ENCODE measurements around the gene TCAP.

The TCAP gene

GRCh38 chr17:39639566-39640458, 25.3 kb upstream of the TCAP start:
- H3K4me1 ChIP-seq (ENCODE audit: control insufficient read depth, insufficient read depth, low read length), result peaks cover 37% of the 10 kb centered on the region
- no peak overlapping the region for H3K27ac ChIP-seq (ENCODE audit: insufficient read depth, low read depth, low read length, poor library complexity, severe bottlenecking)
- no peaks in the 10 kb centered on the region for H3K36me3 ChIP-seq (ENCODE audit: control insufficient read depth, insufficient read depth, low read length)
- WGBS, 2 experiments, result 73 to 75% methylated on average over 11 of the region's 11 CpGs
- no peaks in the 10 kb centered on the region for H3K9me3 ChIP-seq (ENCODE audit: control insufficient read depth, low read length)
- H3K4me3 ChIP-seq (ENCODE audit: insufficient read depth, low read depth, low read length), result no peak overlapping the region
- H3K27me3 ChIP-seq (ENCODE audit: control insufficient read depth, insufficient read depth, low read length, poor library complexity, severe bottlenecking), result no peaks in the 10 kb centered on the region

DNA sequence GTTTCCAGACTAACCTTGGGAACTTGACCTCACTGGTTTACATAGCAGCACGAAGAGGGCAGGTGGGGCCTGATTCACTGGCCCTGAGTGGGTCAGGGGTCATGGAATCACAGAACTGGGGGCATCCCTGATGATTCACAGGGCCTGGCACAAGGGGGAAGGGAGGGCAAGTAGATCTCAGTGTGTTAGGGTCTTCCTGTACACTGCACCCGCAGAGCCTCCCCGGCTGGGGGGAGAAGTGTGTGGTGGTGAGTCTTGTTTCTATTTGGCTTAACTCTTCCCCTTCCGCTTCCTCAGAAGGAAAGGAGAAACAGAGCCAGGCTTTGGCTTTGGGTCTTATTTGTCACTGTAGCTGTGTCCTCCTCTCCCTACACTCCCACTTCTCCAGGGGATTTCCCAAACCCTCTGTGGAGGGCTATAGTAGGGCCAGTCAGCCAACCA, 24.5 kb upstream of the TCAP start:
- 75 to 83% methylated on average over 4 of the region's 4 CpGs for WGBS, 2 experiments
- Histone ChIP-seq H3K27ac (ENCODE audit: insufficient read depth, low read depth, low read length, poor library complexity, severe bottlenecking) (no peak overlapping the region), H3K36me3 (ENCODE audit: control insufficient read depth, insufficient read depth, low read length) (no peaks in the 10 kb centered on the region), H3K4me3 (ENCODE audit: insufficient read depth, low read depth, low read length) (no peak overlapping the region), H3K4me1 (ENCODE audit: control insufficient read depth, insufficient read depth, low read length) (peaks cover 37% of the 10 kb centered on the region), H3K27me3 (ENCODE audit: control insufficient read depth, insufficient read depth, low read length, poor library complexity, severe bottlenecking) (no peaks in the 10 kb centered on the region), H3K9me3 (ENCODE audit: control insufficient read depth, low read length) (no peaks in the 10 kb centered on the region)

GRCh38 chr17:39641097-39641496, 24.1 kb upstream of the TCAP start:
- peaks cover 32% of the 10 kb centered on the region for H3K4me1 ChIP-seq (ENCODE audit: control insufficient read depth, insufficient read depth, low read length)
- H3K9me3 ChIP-seq (ENCODE audit: control insufficient read depth, low read length), result no peaks in the 10 kb centered on the region
- H3K36me3 ChIP-seq (ENCODE audit: control insufficient read depth, insufficient read depth, low read length), result no peaks in the 10 kb centered on the region
- H3K27me3 ChIP-seq (ENCODE audit: control insufficient read depth, insufficient read depth, low read length, poor library complexity, severe bottlenecking), result no peaks in the 10 kb centered on the region
- no peak overlapping the region for H3K27ac ChIP-seq (ENCODE audit: insufficient read depth, low read depth, low read length, poor library complexity, severe bottlenecking)
- WGBS, 2 experiments, result 94% methylated on average over 4 of the region's 4 CpGs
- H3K4me3 ChIP-seq (ENCODE audit: insufficient read depth, low read depth, low read length), result no peak overlapping the region

DNA sequence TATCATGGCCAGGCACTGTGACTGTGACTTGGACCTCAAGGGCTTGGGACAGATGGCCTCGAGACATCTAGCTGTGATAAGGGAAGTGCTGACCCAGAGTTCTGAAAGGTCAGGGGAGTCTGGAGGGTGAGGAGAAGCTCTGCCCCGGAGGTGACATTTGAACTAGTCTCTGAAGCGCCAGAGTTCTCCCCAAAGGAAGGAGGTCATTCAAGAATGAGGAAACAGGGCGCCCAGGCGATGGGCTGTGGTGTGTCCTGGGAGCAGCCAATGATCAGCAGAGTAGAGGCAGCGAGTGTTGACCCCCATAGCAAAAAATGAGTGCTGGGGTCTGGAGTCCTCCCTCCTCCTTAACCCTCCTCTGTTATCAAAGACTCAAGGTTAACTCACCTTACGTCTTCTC, 23.3 kb upstream of the TCAP start:
- H3K4me3 ChIP-seq (ENCODE audit: insufficient read depth, low read depth, low read length), result no peak overlapping the region
- 88 to 92% methylated on average over 7 of the region's 7 CpGs for WGBS, 2 experiments

DNA sequence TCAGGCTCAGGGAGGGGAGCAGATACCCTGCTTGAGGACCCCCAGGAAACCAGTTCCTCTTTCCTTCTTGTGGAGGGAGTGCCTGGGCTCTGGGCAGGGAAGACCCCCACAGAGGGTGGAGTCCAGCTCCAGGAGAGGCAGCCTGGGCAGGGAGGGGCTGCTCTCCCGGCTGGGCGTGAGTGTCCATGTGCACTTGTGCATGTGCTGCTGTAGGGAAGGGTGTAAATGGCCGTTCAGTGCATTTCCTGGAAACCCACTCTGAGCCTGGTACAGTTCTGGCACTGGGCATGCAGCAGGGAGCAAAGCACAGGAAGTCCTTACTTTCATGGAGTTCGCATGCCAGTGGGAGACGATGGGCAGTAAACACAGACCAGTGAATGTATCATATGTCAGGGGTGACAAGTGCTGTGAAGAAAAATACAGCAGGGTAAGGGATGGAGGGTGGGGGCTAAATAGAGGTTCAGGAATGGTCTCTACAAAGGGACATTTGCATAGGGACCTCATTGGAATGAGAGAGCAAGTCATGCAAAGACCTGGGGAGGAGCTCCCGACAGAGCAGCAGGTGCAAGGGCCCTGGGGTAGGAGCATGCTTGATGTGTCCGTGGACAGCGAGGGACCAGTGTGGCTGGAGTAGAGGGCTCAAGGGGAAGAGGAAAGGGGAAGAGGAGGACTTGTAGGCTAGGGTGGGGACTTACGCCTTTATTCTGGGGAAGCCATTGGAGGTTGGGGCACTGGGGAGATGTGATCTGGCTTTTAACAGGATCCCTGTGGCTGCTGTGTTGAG, 22.7 kb upstream of the TCAP start:
- no peaks in the 10 kb centered on the region for H3K9me3 ChIP-seq (ENCODE audit: control insufficient read depth, low read length)
- H3K4me1 ChIP-seq (ENCODE audit: control insufficient read depth, insufficient read depth, low read length), result peaks cover 26% of the 10 kb centered on the region
- H3K4me3 ChIP-seq (ENCODE audit: insufficient read depth, low read depth, low read length), result no peak overlapping the region
- no peak overlapping the region for H3K27ac ChIP-seq (ENCODE audit: insufficient read depth, low read depth, low read length, poor library complexity, severe bottlenecking)
- H3K36me3 ChIP-seq (ENCODE audit: control insufficient read depth, insufficient read depth, low read length), result no peaks in the 10 kb centered on the region
- 91 to 93% methylated on average over 9 of the region's 9 CpGs for WGBS, 2 experiments
- H3K27me3 ChIP-seq (ENCODE audit: control insufficient read depth, insufficient read depth, low read length, poor library complexity, severe bottlenecking), result no peaks in the 10 kb centered on the region

More for the DNA sequence above, 23.3 kb upstream of the TCAP start:
- peaks cover 26% of the 10 kb centered on the region for H3K4me1 ChIP-seq (ENCODE audit: control insufficient read depth, insufficient read depth, low read length)
- no peaks in the 10 kb centered on the region for H3K9me3 ChIP-seq (ENCODE audit: control insufficient read depth, low read length)
- no peak overlapping the region for H3K27ac ChIP-seq (ENCODE audit: insufficient read depth, low read depth, low read length, poor library complexity, severe bottlenecking)
- H3K36me3 ChIP-seq (ENCODE audit: control insufficient read depth, insufficient read depth, low read length), result no peaks in the 10 kb centered on the region
- H3K27me3 ChIP-seq (ENCODE audit: control insufficient read depth, insufficient read depth, low read length, poor library complexity, severe bottlenecking), result no peaks in the 10 kb centered on the region

- H3K4me3 ChIP-seq (ENCODE audit: insufficient read depth, low read depth, low read length), result no peak overlapping the region
- H3K36me3 ChIP-seq (ENCODE audit: control insufficient read depth, insufficient read depth, low read length), result no peaks in the 10 kb centered on the region
- peaks cover 19% of the 10 kb centered on the region for H3K4me1 ChIP-seq (ENCODE audit: control insufficient read depth, insufficient read depth, low read length)
- no peaks in the 10 kb centered on the region for H3K9me3 ChIP-seq (ENCODE audit: control insufficient read depth, low read length)
- H3K27me3 ChIP-seq (ENCODE audit: control insufficient read depth, insufficient read depth, low read length, poor library complexity, severe bottlenecking), result no peaks in the 10 kb centered on the region
- 88 to 93% methylated on average over 4 of the region's 4 CpGs for WGBS, 2 experiments
- H3K27ac ChIP-seq (ENCODE audit: insufficient read depth, low read depth, low read length, poor library complexity, severe bottlenecking), result no peak overlapping the region
Measured at GRCh38 chr17:39643271-39643670, 21.9 kb upstream of the TCAP start.

GRCh38 chr17:39647256-39647655, 17.9 kb upstream of the TCAP start:
- Histone ChIP-seq H3K27me3 (ENCODE audit: control insufficient read depth, insufficient read depth, low read length, poor library complexity, severe bottlenecking) (no peaks in the 10 kb centered on the region), H3K4me3 (ENCODE audit: insufficient read depth, low read depth, low read length) (no peak overlapping the region), H3K4me1 (ENCODE audit: control insufficient read depth, insufficient read depth, low read length) (peaks cover 15% of the 10 kb centered on the region), H3K27ac (ENCODE audit: insufficient read depth, low read depth, low read length, poor library complexity, severe bottlenecking) (no peak overlapping the region), H3K36me3 (ENCODE audit: control insufficient read depth, insufficient read depth, low read length) (no peaks in the 10 kb centered on the region), H3K9me3 (ENCODE audit: control insufficient read depth, low read length) (no peaks in the 10 kb centered on the region)
- 88% methylated on average over 5 of the region's 5 CpGs for WGBS, 2 experiments

- no peaks in the 10 kb centered on the region for H3K36me3 ChIP-seq (ENCODE audit: control insufficient read depth, insufficient read depth, low read length)
- H3K9me3 ChIP-seq (ENCODE audit: control insufficient read depth, low read length), result no peaks in the 10 kb centered on the region
- H3K4me3 ChIP-seq (ENCODE audit: insufficient read depth, low read depth, low read length), result no peak overlapping the region
- H3K4me1 ChIP-seq (ENCODE audit: control insufficient read depth, insufficient read depth, low read length), result peaks cover 30% of the 10 kb centered on the region
- no peaks in the 10 kb centered on the region for H3K27me3 ChIP-seq (ENCODE audit: control insufficient read depth, insufficient read depth, low read length, poor library complexity, severe bottlenecking)
- no peak overlapping the region for H3K27ac ChIP-seq (ENCODE audit: insufficient read depth, low read depth, low read length, poor library complexity, severe bottlenecking)
- 91 to 92% methylated on average over 15 of the region's 15 CpGs for WGBS, 2 experiments
Measured at GRCh38 chr17:39648616-39649366, 16.4 kb upstream of the TCAP start.

DNA sequence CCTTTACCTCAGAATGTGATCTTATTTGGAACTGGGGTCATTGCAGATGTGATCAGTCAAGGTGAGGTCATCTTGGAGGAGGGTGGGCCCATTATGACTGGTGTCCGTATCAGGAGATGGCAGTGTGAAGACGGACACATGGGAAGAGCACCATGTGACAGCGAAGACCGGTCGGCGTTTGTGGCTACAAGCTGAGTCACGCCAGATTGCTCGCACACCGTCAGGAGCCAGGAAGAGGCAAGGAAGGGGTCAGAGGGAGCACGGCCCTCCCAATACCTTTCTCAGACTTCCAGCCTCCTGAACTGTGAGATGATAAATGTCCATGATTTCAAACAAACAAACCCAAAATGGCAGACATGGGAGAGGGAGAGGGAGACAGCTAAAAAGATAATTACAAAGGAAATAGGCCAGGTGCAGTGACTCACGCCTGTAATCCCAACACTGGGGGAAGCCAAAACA, 15.0 kb upstream of the TCAP start:
- H3K27ac ChIP-seq (ENCODE audit: insufficient read depth, low read depth, low read length, poor library complexity, severe bottlenecking), result no peak overlapping the region
- H3K4me1 ChIP-seq (ENCODE audit: control insufficient read depth, insufficient read depth, low read length), result peaks cover 35% of the 10 kb centered on the region
- no peaks in the 10 kb centered on the region for H3K9me3 ChIP-seq (ENCODE audit: control insufficient read depth, low read length)
- no peaks in the 10 kb centered on the region for H3K36me3 ChIP-seq (ENCODE audit: control insufficient read depth, insufficient read depth, low read length)
- no peak overlapping the region for H3K4me3 ChIP-seq (ENCODE audit: insufficient read depth, low read depth, low read length)
- H3K27me3 ChIP-seq (ENCODE audit: control insufficient read depth, insufficient read depth, low read length, poor library complexity, severe bottlenecking), result no peaks in the 10 kb centered on the region
- 95 to 96% methylated on average over 11 of the region's 11 CpGs for WGBS, 2 experiments

Data from ectodermal cell (in vitro differentiated cells).